TTC549 (cell line): ENCODE data around the gene URB2.

Experiments used
- FAIRE-seq: peaks from 2 replicates; lab custom pipeline; 2012; peaks lifted over from hg19 to GRCh38; lab: Jason Lieb, UNC

The URB2 gene

DNA sequence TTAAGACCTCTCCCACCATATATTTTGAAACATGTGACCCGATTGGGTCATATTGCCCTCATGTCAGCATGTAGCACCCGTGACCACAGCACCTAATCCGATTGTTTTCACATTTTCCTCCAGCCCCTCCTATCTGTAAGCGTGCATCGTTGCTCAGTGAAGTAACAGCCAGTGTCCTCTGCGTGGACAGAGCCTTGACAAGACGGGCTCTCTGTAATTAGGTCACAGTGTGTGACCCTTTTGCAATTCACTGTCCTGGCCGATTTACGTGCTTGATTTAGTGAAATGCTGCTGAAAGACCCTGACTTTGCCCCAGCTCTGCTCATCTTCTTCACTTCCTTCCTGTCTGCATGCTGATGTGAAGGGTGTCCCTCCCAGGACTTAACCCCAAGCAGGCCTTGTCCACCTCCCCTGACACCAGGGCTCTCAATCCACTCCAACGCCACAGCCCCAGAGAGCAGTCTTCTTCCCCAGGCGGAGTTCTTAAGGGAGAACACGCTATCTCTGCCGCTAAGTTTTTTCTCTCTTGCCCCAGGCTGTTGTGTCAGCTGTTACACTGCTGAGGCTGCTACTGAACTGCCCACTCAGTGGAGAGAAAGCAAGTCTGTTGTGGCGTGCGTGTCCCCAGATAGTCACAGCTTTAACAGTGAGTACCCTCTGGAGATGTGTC lies 19.4 kb downstream of the URB2 start:
- FAIRE-seq = no peak

- no peak for FAIRE-seq
Measured at GRCh38 chr1:229648406-229648805, 22.4 kb downstream of the URB2 start.

- no peak for FAIRE-seq
Measured at GRCh38 chr1:229650045-229650444, 24.0 kb downstream of the URB2 start.

DNA sequence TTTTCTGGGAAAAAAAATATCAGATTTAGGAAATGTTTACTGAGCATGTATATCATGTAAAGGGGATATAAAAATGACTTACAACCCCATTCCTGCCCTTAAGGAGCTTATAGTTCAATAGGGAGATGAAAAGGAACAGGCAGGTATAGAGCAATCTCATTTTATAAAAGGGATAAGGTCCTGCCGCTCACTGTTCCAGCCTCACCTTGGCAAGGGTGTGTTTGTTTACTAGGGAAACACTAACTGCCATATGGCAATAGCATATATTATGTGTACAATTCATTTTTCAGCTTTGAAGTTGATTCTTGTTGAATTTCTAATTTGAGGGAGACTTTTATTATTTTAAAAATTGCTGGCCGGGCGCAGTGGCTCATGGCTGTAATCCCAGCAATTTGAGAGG lies 25.5 kb downstream of the URB2 start:
- no peak for FAIRE-seq

DNA sequence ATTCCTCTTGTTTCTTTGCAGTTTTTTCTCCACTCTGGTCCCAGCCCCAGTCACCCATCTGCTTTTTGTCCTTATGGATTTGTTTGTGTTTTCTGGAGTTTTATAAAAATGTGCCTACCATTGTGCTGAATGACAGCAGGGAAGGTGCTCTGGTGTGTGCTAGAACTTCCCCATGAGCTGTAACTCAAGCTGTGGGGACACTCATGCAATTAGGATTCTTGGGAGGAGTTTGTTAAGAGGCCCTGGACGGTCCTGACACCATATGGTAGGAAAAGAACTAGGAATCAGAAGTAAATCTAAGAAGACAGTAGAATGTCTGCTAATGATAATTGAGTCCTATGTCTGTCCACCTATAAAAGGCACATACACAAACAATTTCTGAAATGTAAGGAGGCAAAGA lies 27.4 kb downstream of the URB2 start:
- no peak for FAIRE-seq

- no peak for FAIRE-seq
Measured at GRCh38 chr1:229655781-229656180, 29.7 kb downstream of the URB2 start.

GRCh38 chr1:229657993-229658755 lies 32.1 kb downstream of the URB2 start:
- FAIRE-seq = no peak

GRCh38 chr1:229661022-229661877 lies 35.2 kb downstream of the URB2 start:
- peak; percentile 45 for FAIRE-seq

- no peak for FAIRE-seq
Measured at GRCh38 chr1:229661897-229662296, 35.9 kb downstream of the URB2 start.

- no peak for FAIRE-seq
Measured at GRCh38 chr1:229664133-229664689, 38.2 kb downstream of the URB2 start.

GRCh38 chr1:229665912-229666558 lies 40.0 kb downstream of the URB2 start:
- FAIRE-seq = no peak

DNA sequence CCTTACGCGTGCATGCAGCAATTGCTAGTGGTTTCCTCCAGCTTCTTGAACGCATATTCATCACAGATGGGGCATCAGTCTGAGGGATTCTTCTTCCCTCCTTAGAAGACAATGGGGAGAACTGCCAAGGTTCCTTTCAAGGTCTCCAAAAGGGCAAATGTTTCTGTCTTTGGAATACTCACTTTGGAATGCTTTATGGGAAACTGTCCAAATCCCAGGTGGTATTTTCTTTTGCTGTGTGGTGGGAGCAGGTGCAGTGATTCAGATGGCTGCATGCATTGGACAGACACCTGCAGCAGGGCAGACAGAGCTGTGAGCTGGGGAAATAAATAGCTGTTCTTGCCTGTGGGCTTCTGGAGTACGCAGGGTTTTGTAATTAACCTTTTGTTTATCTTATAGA lies 40.5 kb downstream of the URB2 start:
- no peak for FAIRE-seq

GRCh38 chr1:229669333-229669732 lies 43.3 kb downstream of the URB2 start:
- FAIRE-seq = no peak

DNA sequence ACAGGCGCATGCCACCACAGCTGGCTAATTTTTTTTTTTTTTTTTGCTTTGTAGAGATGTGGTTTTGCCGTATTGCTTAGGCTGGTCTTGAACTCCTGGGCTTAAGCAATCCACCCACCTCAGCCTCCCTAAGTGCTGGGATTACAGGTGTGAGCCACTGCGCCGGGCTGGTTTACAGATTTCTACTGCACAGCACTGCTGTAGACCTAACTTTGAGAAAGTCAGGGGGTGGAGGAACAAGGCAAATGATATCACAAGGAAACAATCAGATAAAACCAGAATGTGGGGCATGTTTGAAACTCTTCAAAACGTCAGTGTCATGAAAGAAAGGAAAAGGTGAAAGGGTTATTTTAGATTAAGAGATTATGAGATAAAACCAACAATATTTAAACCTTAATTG lies 45.3 kb downstream of the URB2 start:
- FAIRE-seq = no peak

DNA sequence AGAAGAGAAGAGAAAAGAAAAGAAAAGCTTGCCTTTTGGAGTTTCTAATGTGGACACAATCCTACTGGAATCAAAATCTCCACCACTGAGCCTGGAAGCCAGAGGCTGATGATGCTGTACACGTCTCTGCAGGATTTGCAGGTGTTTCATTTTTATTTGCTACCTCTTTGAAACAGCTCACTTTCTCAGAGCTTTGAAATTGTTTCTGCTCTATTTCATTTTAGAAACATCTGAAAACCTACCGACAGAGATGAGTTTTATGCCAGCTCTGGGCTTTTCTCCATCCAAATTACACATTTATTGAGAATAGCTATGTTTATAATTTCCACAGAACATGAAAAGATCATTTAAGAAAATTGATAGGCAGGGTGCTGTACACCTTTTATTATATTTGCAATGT lies 46.2 kb downstream of the URB2 start:
- no peak for FAIRE-seq

GRCh38 chr1:229674042-229674441 lies 48.0 kb downstream of the URB2 start:
- no peak for FAIRE-seq

DNA sequence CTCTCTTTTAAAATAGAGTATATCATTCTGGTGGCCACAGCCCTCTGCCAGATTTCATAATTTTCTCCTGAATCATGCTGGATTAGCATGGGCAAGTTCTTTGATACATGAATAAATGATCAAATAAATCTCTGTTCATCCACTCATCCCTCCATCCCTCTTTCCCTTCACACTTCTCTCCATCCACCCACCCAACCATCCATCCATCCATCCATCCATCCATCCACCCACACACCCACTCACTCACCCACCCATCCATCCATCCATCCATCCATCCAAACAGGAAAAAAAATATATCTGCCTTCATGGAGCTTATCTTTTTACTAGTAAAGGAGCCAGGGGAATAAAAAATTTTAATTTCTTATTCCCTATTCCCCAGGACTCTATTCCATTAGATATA lies 49.3 kb downstream of the URB2 start:
- FAIRE-seq = no peak

GRCh38 chr1:229685149-229685548 lies 59.1 kb downstream of the URB2 start:
- no peak for FAIRE-seq

- FAIRE-seq = no peak
Measured at GRCh38 chr1:229689273-229689672, 63.2 kb downstream of the URB2 start.

GRCh38 chr1:229689904-229690303 lies 63.9 kb downstream of the URB2 start:
- no peak for FAIRE-seq

DNA sequence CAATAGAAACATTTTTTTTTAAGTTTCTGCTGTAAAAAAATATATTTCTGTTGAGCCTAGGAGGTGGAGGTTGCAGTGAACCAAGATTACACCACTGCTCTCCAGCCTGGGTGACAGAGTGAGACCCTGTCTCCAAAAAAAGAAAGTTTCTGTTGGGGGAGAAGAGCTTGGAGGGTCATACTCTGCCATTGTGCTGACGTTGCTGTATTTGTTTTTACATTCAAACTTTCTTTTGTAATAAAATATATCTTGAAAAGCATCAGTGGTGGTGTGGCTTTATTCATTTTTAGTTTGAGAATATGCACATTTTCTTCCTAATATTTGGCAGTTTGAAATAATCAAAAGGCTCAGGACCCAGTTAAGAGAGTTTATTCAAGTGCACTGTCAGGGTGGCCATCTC lies 64.6 kb downstream of the URB2 start:
- FAIRE-seq = no peak

DNA sequence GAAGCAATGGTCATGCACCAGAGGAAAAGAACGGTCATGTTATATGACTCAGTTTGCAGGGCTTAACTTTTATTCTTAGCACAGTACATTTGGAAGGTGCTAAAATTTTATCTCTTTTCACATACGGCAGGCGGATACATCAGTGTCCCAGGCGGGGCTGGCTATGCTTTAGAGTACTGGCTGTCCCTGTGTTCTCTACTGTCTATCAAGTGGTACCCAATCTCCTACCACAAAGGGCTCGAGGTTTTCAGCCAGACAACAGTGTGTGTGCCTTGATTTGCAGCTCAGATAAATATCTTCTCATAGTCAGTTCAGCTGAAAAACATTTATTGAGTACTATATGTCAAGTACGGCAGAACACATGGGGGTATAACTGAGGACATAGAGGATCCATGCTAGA lies 65.3 kb downstream of the URB2 start:
- FAIRE-seq = no peak
